GM21367 (cell line): ENCODE data around the gene SYNM.

ENCODE experiments used
- ATAC-seq: cut with Tn5 transposase; IDR thresholded peaks from one replicate; pipeline ENCODE4 v1.9.1; 2021; ENCODE audit not compliant: unreplicated experiment

The SYNM gene

DNA sequence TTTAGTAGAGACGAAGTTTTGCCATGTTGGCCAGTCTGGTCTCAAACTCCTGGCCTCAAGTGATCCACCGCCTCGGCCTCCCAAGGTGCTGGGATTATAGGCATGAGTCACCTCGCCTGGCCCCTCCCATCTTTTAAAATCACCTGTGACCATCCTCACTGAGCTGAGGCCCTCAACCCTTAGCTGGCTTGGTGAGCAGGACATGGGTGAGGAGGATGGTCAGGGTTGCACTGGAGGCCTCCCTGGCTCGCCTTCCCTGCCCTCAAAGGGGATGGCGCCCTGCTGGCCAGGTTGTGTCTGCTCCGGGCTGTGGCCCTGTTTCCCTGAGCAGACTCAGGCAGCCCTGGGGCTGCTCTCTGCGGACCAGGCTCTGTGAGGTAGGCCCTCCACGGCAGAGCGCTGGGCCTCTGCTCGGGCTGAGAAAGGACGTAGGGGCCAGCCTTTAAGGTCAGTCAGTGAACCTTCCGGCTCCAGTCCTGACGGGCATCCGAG is 33.7 kb downstream of the SYNM start:
- ATAC-seq, result no peak

DNA sequence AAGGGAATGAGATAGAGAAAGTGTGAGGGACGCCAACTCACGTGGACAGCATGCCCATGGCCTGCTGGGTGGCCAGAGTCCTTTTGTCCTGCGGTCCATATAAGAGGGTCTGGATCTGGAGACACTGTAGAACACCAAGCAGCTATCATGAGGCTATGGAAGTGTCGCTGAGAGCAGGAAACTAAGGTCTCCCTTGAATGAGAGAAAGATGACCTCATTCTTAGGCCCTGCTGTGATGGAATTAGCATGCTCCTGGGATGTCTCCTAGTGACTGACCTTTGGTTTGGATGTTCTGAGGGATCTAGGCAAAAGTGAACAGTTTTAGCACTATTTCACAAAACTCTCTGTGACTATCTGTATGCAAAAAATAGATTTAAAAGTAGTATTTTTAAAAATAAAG is 34.4 kb downstream of the SYNM start:
- no peak for ATAC-seq

GRCh38 chr15:99140590-99140989 is 35.7 kb downstream of the SYNM start:
- no peak for ATAC-seq

- ATAC-seq, result no peak
Observed at GRCh38 chr15:99141943-99142342, 37.1 kb downstream of the SYNM start.

GRCh38 chr15:99142562-99142961 is 37.7 kb downstream of the SYNM start:
- ATAC-seq, result no peak

GRCh38 chr15:99143242-99143641 is 38.4 kb downstream of the SYNM start:
- no peak for ATAC-seq

- no peak for ATAC-seq
Observed at GRCh38 chr15:99143655-99144610, 39.1 kb downstream of the SYNM start.

GRCh38 chr15:99145005-99145404 is 40.1 kb downstream of the SYNM start:
- ATAC-seq, result no peak

DNA sequence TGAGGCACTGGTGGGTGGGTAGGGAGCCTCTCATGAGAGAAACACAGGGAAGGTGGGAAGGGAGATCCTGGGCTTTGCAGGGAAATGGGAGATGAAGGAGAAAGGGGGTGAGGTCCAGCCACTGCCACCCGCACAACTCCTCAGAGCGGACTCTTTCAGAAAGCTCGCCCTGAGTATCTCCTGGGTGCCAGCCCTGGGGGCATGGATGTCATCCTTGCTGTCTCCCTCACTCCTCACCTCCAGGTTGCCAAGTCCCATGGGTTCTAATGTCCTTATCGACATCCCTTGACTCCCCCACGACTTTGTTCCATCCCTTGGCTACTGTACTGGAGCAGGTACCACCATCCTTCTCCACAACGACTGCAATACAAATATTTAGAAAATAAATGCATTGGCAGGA is 40.9 kb downstream of the SYNM start:
- no peak for ATAC-seq

- no peak for ATAC-seq
Observed at GRCh38 chr15:99146661-99147060, 41.8 kb downstream of the SYNM start.

GRCh38 chr15:99148851-99149276 is 44.0 kb downstream of the SYNM start:
- no peak for ATAC-seq

- ATAC-seq, result no peak
Observed at GRCh38 chr15:99149366-99149765, 44.5 kb downstream of the SYNM start.

DNA sequence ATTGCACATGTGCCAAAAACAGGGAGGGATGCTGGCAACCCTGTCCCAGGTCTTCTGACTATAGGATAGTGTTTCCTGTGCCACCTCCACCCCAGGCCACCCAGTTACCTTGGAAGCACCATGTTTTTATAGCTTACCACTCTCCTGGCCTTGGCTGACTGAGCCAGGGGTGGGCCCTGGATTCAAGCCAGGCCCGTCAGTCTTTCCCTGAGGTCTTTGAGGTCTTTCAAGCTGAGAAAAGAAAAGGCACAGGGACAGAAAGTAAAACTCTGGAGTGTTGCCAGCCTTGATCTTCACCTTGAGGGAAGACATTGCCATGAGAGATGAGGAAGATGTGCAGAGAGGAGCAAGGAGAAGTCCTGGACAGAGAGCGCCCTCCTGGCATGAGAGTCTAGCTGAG is 46.3 kb downstream of the SYNM start:
- ATAC-seq, result no peak

DNA sequence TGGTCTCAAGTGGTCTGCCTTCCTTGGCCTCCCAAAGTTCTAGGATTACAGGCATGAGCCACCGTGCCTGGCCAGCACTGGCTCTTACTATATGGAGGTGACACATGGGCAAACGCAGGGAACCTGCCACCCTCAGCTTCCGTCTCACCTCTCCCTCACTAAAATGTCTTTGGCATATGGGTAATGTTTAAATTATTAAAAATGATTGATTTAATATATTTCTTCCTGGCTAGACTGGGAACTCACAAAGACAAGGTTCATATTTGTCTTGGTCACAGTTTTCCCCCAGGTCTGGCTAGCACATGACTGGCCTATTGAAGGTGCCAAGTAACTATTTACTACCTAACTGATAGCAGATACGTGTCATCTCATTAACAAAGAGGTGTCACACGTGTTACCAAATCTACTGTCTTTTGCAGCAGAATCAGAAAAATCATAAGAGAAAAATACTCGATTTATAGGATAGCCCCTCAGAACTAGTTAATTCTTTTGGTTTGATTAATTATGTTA is 48.2 kb downstream of the SYNM start:
- ATAC-seq, result no peak

- no peak for ATAC-seq
Observed at GRCh38 chr15:99154271-99154670, 49.4 kb downstream of the SYNM start.

DNA sequence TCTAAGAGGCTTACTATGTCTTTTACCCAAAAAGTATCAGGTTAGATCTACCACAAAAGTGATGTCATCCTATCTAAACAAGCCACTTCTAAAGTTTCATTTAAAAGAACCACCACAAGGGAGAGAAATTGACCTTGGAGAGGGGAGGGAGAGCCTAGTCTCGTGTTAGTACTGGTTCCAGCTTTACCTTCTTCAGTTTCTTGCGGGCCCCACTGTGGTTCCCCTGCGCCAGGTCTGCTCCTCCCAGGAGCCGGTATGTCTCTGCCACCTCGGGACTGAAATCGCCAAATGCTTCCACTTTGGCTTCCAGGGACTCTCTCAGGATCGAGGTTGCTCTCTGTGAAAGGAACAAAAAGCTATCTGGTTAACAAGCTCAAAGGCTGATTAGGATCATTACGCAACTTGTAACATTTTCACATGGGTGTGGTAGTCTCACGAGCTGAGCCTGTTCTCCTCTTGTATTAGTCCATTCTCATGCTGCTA is 51.1 kb downstream of the SYNM start:
- no peak for ATAC-seq

DNA sequence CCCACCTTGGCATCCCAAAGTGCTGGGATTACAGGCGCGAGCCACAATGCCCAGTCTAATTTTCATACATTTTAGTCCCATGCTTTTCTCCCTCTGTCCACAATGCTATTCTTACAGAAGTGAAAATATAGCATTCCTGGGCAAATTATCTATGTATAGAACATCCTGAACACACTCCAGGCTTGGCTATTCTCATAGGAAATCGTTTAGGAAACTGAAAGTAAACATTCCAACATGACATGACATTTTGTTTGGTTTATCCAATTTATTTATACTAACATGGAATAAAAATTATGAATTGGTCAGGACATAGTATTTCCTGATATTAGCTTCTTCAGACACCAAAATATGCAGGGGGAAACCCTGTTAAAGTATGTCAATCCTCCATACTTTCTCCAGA is 52.6 kb downstream of the SYNM start:
- no peak for ATAC-seq

- ATAC-seq, result no peak
Observed at GRCh38 chr15:99158626-99159412, 53.9 kb downstream of the SYNM start.

- ATAC-seq, result no peak
Observed at GRCh38 chr15:99163271-99164062, 58.6 kb downstream of the SYNM start.

DNA sequence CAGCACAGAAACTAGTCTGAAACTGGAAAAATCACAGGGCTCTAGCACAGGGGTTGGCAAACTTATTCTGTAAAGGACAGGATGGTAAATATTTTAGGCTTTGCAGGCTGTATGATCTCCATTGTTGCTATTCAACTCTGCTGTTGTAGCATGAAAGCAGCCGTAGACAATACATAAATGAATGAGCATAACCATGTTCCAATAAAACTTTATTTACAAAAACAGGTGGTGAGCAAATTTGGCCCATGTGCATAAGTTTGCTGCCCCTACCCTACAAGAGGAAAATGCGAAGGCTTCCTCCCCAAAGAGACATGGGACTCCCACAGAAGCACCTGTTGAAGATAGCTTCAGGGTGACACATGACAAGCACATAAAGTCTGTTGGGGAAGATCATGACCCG is 59.2 kb downstream of the SYNM start:
- no peak for ATAC-seq
